HG03432 (cell line): ENCODE results near the gene HOMER3.
A peak's percentile ranks its signal among the peaks of the same experiment; 100 is the strongest.

Experiments
- ATAC-seq: cut with Tn5 transposase; IDR thresholded peaks from one replicate; pipeline ENCODE4 v1.9.1; 2021; ENCODE audit warnings: mild to moderate bottlenecking, moderate library complexity; ENCODE audit not compliant: unreplicated experiment

HOMER3 gene

GRCh38 chr19:18940769-18941627, at the start of gene HOMER3:
Gene HOMER3, minus strand, starts transcription at chr19:18941217. Its CDS starts 2,235 bp downstream, at chr19:18938982.
- ATAC-seq = peak; percentile 46

- no peak for ATAC-seq
These were observed 49.2 kb upstream of the HOMER3 start for GRCh38 chr19:18990128-18990708.

GRCh38 chr19:18989316-18989715, 48.3 kb upstream of the HOMER3 start:
- no peak for ATAC-seq

DNA sequence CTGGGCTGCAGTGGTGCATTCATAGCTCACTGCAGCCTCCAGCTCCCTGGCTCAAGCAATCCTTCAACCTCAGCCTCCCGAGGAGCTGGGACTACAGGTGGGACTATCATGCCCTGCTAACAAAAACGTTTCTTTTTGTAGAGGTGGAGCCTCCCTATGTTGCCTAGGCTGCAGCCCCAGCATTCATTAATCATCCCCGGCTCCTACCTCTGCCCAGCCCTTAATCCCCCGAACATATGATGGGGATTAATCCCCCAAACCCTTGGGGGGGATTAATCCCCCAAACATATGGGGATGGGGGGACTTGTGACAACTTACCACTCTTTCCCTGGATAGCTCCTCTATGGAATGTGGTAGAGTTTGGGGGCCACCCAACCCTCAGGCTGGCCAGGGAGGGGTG, 46.4 kb upstream of the HOMER3 start:
- ATAC-seq = no peak

GRCh38 chr19:18985257-18985656, 44.2 kb upstream of the HOMER3 start:
- ATAC-seq = no peak

DNA sequence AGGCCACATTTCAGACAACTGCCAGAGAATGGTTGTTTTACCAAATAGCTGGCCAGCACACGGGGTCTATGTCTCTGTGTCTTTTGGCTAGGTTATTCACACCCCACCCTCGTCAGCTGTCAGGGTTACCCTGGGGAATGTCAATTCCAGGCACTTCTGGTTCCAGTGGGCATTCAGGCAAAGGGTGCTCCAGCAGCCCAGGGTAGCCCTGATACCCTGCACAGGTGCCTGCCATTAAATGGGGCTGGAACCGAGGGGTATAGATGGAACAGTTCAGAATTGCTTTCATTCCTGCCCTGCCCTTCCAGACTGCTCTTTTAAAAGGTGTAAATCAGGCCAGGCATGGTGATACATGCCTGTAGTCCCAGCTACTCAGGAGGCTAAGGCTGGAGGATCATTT, 43.2 kb upstream of the HOMER3 start:
- ATAC-seq = no peak

DNA sequence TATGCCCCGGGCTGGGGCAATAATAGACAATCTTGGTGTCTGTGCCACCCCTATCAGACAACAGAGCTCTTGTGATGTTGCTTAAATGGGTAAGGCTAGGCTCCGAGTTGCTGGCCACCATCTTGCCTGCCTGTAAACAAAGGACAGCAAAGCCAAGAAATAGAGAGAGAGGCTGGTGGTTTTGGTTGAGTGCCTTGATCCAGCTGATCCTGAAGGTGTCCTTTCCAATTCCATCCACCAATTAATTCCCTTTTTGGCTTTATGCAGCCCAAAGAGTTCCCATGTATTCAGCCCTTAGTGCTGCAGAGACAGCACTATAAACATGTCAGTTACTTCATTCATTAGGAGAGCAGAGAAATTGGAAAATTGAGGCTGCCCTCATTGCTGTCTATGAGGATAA, 41.7 kb upstream of the HOMER3 start:
- ATAC-seq = no peak

GRCh38 chr19:18980432-18981020, 39.5 kb upstream of the HOMER3 start:
- no peak for ATAC-seq

- no peak for ATAC-seq
These were observed 37.6 kb upstream of the HOMER3 start for GRCh38 chr19:18978616-18979015.

DNA sequence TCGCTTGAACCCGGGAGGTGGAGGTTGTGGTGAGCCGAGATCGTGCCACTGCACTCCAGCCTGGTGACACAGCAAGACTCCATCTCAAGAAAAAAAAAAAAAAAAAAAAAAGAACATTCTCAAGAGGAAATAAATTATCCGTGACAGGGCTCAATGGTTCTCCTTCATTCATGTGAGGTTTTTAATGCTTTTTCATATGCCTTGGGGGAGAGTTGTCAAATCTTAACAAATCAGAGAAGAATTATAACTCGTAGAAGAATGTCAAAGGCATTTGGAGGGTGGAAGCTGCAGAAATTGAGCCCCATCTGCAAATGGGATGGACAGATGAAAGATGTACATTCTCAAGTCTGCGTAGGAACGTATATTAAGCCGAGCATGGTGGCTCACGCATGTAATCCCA, 34.9 kb upstream of the HOMER3 start:
- no peak for ATAC-seq

DNA sequence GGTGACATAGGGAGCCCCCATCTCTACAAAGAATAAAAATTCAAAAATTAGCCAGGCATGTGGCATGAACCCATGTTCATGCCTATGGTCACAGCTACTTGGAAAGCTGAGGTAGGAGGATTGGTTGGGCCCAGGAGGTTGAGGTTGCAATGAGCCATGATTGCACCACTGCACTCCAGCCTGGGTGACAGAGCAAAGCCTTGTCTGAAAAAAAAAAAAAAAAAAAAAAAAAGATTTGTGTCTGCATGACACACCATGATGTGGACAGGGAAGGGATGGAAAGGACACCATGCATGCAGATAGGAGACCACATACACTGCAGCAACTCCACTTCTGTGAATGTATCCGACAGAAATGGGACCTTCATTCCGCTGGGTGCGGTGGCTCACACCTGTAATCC, 34.0 kb upstream of the HOMER3 start:
- ATAC-seq = no peak

- no peak for ATAC-seq
These were observed 31.8 kb upstream of the HOMER3 start for GRCh38 chr19:18972851-18973250.

DNA sequence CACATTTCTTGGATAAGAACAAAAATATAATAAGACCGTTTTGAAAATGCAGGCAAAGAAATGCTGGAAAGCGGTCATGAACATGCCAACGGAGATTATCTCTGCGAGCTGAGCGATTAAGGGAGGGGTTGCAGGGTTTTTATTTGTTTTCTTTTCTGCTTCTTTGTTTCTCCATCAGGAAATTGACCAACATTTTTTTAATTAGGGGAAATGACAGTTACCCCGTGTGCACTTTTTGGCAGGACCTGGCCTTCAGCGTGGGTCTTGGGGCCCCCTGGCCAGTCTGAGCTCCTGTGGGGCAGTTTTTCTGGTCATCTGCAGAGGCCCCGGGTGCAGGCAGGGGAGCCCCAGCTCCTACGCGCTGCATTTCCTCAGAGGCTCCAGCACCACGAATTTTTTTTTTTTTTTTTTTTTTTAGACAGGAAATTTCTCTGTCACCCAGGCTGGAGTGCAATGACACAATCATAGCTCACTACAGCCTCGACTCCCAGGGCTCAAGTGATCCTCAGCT, 31.3 kb upstream of the HOMER3 start:
- ATAC-seq = no peak

DNA sequence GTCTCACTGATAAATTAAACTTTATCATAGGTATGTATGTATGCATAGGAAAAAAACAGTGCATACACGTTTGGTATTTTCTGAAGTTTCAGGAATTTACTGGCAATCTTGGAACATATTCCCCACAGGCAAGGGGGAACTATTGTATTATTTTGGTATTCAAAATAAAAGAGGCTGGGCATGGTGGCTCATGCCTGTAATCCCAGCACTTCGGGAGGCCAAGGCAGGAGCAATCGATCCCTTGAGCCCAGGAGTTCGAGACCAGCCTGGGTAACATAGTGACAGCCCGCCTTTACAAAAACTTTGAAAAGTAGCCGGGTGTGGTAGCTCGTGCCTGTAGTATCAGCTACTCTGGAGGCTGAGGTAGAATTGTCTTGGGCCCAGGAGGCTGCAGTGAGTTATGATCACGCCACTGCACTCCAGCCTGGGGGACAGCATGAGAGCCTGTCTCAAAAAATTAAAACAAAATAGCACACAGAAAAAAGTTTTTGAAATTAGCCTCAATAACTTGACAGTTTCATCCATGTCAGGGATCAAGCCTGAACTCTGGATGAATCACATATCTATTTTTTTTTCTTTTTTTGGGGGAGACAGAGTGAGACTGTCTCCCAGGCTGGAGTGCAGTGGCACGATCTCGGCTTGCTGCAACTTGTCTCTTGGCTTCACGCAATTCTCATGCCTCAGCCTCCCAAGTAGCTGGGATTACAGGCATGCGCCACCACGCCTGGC, 29.1 kb upstream of the HOMER3 start:
- no peak for ATAC-seq

GRCh38 chr19:18967358-18968146, 26.5 kb upstream of the HOMER3 start:
- ATAC-seq = no peak

DNA sequence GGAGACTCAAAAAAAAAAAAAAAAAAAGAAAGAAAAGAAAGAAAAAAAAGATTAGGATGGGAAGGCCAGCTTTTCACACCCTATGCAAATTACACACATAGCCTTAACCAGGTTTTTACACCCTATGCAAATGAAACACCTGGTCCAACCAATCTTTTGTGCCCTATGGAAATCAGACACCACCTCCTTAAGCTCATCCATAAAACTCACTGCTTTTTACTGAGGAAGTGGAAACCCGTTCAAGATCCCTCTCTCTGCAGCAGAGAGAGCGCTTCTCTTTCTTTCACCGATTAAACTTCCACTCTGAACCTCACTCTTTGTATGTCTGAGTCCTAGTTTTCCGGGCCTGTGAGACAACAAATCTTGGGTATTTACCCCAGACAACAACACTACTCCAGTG, 25.3 kb upstream of the HOMER3 start:
- no peak for ATAC-seq

DNA sequence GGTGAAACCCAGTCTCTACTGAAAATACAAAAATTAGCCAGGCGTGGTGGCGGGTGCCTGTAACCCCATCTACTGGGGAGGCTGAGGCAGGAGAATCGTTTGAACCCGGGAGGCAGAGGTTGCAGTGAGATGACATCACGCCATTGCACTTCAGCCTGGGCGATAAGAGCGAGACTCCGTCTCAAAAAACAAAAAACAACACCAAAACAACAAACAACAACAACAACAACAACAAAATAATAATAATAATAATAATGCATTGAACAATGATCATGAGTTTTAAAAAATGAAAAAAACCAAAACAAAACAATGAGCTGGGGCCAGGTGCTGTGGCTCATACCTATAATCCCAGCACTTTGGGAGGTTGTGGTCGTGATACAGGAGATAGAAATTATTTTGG, 23.1 kb upstream of the HOMER3 start:
- ATAC-seq = no peak

DNA sequence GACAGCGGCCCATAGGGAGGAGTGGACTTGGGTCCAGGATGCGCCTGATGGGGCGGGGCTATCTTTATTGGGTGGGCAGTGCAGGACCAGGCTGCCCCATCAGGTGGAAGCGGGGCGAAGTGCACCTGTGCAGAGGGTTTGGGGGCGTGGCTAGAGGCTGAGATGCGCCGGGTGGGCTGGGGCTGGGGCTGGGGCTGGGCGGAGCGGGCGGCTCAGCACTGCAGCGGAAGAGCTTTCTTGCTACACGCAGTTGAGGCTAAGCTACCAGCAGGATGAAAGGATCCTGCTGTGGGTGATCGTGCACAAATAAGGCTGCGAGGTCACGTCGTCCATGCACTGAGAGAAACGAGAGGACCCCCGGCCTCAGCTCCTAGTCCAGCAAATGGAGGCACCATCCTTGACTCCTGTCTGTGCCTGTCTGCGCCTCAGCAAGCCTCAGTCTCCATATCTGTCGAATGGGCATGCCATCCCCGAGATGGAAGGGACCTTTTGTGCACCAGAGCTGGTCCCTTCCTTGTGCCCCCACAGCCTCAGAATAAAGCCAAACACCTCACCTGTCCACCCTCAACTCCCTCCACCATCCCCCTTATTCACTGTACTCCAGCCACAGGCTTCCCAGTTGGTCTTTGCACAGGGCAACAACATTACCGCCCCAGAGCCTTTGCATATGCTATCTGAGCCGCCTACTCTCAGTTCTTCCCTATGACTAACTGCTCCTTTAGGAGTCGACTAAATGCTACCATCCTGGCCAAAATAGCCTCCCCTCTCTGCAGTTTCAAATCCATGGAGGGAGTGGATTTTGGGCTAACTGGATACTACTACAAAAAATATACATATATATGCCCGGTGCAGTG, 21.0 kb upstream of the HOMER3 start:
- no peak for ATAC-seq

DNA sequence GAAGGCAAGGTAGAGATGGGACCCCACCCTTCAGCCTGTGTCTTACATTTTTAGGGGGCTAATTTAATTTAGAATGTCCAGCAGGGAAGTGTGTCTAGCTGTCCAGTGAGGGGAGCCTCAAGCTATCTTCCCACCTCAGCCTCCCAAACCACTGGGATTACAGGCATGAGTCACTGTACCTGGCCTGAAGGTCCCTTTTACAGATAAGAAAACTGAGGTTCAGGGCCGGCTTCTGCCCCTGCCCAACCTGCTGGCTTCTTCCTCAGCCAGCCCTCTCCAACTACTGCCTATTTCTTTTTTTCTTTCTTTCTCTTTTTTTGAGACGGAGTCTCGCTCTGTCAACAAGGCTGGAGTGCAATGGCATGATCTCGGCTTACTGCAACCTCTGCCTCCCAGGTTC, 19.4 kb upstream of the HOMER3 start:
- ATAC-seq = no peak

GRCh38 chr19:18955042-18955441, 14.0 kb upstream of the HOMER3 start:
- no peak for ATAC-seq
